GM23248 (cell line): ENCODE data around the gene RFK.

Experiments used
- EZH2 ChIP-seq: fragments of 200-600 bp; sonication (generic); IDR thresholded peaks from 2 replicates; pipeline ENCODE4 v1.6.1; 2018; ENCODE audit warnings: antibody characterized with exemption, mild to moderate bottlenecking; ENCODE audit not compliant: insufficient read depth, poor library complexity, severe bottlenecking
- EZH2phosphoT487 ChIP-seq: fragments of 200-600 bp; sonication (generic); IDR thresholded peaks from 2 replicates; pipeline ENCODE4 v1.6.1; 2018; ENCODE audit warnings: antibody characterized with exemption, moderate library complexity, mild to moderate bottlenecking, low read depth; ENCODE audit not compliant: insufficient read depth

- TF ChIP-seq EZH2 = no peak
- TF ChIP-seq EZH2phosphoT487 = no peak
Observed at GRCh38 chr9:76366275-76366674, 28.0 kb downstream of the RFK start.
